ENCODE data around the gene USP25.

DNA sequence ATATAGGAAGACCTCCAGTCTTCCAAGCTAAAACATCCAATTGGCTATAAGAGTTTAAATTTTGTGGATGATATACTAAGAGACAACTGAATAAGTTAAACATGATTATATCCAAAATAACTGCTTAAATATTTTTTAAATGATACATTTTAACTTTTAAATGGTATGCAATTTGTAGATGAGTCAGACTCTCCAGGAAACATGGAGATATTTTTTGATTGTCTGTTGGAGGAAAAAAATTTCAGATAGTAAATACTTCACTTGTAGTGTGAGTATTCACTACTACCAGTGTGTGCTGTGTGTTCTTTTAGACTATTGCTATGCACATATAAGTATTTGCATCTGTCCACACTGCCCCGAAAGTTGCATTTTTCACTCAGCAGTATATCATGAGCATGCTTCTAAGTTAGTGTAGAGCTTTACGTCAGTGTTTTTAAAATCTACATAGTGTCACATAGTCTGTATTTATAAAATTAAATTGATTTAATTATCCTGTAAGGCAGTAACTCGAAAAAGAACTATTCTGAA lies 91.1 kb downstream of the USP25 start:
- TF ChIP-seq, protein P1, sequence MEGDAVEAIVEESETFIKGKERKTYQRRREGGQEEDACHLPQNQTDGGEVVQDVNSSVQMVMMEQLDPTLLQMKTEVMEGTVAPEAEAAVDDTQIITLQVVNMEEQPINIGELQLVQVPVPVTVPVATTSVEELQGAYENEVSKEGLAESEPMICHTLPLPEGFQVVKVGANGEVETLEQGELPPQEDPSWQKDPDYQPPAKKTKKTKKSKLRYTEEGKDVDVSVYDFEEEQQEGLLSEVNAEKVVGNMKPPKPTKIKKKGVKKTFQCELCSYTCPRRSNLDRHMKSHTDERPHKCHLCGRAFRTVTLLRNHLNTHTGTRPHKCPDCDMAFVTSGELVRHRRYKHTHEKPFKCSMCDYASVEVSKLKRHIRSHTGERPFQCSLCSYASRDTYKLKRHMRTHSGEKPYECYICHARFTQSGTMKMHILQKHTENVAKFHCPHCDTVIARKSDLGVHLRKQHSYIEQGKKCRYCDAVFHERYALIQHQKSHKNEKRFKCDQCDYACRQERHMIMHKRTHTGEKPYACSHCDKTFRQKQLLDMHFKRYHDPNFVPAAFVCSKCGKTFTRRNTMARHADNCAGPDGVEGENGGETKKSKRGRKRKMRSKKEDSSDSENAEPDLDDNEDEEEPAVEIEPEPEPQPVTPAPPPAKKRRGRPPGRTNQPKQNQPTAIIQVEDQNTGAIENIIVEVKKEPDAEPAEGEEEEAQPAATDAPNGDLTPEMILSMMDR (IDR thresholded peaks at IDR 0.05; ENCODE audit: insufficient read depth, low read length) = no peak
- TF ChIP-seq POLR2AphosphoS5 (IDR thresholded peaks at IDR 0.05; ENCODE audit: low read depth) (no peak), GABPA (IDR thresholded peaks at IDR 0.05; ENCODE audit: low read depth) (no peak), SPI1 (IDR thresholded peaks at IDR 0.05; ENCODE audit: borderline replicate concordance, low read depth) (no peak)
- TF ChIP-seq, protein P2, sequence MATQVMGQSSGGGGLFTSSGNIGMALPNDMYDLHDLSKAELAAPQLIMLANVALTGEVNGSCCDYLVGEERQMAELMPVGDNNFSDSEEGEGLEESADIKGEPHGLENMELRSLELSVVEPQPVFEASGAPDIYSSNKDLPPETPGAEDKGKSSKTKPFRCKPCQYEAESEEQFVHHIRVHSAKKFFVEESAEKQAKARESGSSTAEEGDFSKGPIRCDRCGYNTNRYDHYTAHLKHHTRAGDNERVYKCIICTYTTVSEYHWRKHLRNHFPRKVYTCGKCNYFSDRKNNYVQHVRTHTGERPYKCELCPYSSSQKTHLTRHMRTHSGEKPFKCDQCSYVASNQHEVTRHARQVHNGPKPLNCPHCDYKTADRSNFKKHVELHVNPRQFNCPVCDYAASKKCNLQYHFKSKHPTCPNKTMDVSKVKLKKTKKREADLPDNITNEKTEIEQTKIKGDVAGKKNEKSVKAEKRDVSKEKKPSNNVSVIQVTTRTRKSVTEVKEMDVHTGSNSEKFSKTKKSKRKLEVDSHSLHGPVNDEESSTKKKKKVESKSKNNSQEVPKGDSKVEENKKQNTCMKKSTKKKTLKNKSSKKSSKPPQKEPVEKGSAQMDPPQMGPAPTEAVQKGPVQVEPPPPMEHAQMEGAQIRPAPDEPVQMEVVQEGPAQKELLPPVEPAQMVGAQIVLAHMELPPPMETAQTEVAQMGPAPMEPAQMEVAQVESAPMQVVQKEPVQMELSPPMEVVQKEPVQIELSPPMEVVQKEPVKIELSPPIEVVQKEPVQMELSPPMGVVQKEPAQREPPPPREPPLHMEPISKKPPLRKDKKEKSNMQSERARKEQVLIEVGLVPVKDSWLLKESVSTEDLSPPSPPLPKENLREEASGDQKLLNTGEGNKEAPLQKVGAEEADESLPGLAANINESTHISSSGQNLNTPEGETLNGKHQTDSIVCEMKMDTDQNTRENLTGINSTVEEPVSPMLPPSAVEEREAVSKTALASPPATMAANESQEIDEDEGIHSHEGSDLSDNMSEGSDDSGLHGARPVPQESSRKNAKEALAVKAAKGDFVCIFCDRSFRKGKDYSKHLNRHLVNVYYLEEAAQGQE (IDR thresholded peaks at IDR 0.05; ENCODE audit: insufficient replicate concordance, low read depth) = no peak
